Psoas muscle (tissue), 8 donors: Measurements from ENCODE around the gene MUC16. TPM values are rescaled to one million over a fixed set of nuclear protein-coding genes. Genes with fewer than 3 reads are reported as not detected.
"Not testable (repeated sequence)": the region's sequence is repeated elsewhere in the genome, so short reads cannot be mapped to it uniquely, and the experiment has no call there.

Experiments
- ATAC-seq, 4 donors: fragments of 200-7000 bp; cut with Tn5 transposase; one replicate each; pipeline ENCODE4 v1.9.1; 2020; ENCODE audit warnings: moderate library complexity in 3 of 4, mild to moderate bottlenecking in 2 of 4
- DNase-seq, 2 donors: peaks; one replicate each; pipeline ENCODE4 v3.0.0-alpha.2; 2020
- H3K27ac ChIP-seq: fragments of 200-600 bp; one replicate; pipeline ENCODE4 v1.8.0; 2022
- H3K27me3 ChIP-seq, 3 donors: fragments of 200-600 bp in 1 of 3; one replicate each; pipeline versions ENCODE4 v1.6.1 to v1.8.0; 2013 to 2022; ENCODE audit warnings: low read length in 2 of 3, mild to moderate bottlenecking in 2 of 3, moderate library complexity in 1 of 3; ENCODE audit not compliant: insufficient read depth in 3 of 3
- H3K36me3 ChIP-seq, 2 donors: fragments of 200-600 bp in 1 of 2; one replicate each; pipeline versions ENCODE4 v1.6.1 to v1.8.0; 2013 to 2022; ENCODE audit warnings: low read depth in 1 of 2, mild to moderate bottlenecking in 1 of 2, moderate library complexity in 1 of 2; ENCODE audit not compliant: insufficient read depth in 1 of 2
- H3K4me1 ChIP-seq: fragments of 200-600 bp; one replicate; pipeline ENCODE4 v1.8.0; 2022
- H3K4me3 ChIP-seq: fragments of 200-600 bp; one replicate; pipeline ENCODE4 v1.8.0; 2022; ENCODE audit warnings: mild to moderate bottlenecking
- H3K9me3 ChIP-seq: fragments of 200-600 bp; one replicate; pipeline ENCODE4 v1.8.0; 2022
- CTCF ChIP-seq: fragments of 200-600 bp; IDR thresholded peaks from one replicate; pipeline ENCODE4 v1.8.0; 2022; ENCODE audit warnings: antibody characterized with exemption
- WGBS, 3 donors: extraction: QIAGEN DNeasy Blood & Tissue Kit; methylation state at CpG; one replicate each; pipeline versions ENCODE4 v1.1.6 to v1.1.7; 2013; 5-methylcytosine and 5-hydroxymethylcytosine counted together
- intact Hi-C, 2 donors: fragments of 100-400 bp; cut with DNase I; formaldehyde crosslinking; loops; one replicate each; pipeline versions ENCODE4 v1.11.0 to v1.14.2; 2022
- polyA plus RNA-seq, 3 donors: library from polyadenylated mRNA; stranded (reverse); fragments of 200-250 nt; gene quantifications; one replicate each; pipeline ENCODE4 v1.2.3, GENCODE V29; 2013
- total RNA-seq, 4 donors: library from RNA; stranded (reverse); fragmentation: NEBNext Ultra II Directional in 2 of 4; extraction: Animal tissue kit (Norgen Biotek cat#: 25700) in 2 of 4; gene quantifications; one replicate each; pipeline versions ENCODE4 v1.2.1 to v1.2.4, GENCODE V29; 2021 to 2023
- donor health status: healthy with polysubstance abuse.
- donor health status: DM: no; HTN: no; CAD: no; lungs with moderate emphysema.
- donor health status: Bipolar disorder and iron deficiency.
- donor health status: healthy.
- donor health status: DM: yes; HTN: yes; CAD: no.
- donor health status: DM: no; HTN: no; CAD: no.
- donor health status: DM: no; HTN: no; CAD: no.
- donor health status: DM: yes; HTN: yes; CAD: no.

MUC16 gene
- total and polyA plus RNA-seq, 7 donors: under 0.01 to 0.37 (median 0.01) TPM; not detected in 2

DNA sequence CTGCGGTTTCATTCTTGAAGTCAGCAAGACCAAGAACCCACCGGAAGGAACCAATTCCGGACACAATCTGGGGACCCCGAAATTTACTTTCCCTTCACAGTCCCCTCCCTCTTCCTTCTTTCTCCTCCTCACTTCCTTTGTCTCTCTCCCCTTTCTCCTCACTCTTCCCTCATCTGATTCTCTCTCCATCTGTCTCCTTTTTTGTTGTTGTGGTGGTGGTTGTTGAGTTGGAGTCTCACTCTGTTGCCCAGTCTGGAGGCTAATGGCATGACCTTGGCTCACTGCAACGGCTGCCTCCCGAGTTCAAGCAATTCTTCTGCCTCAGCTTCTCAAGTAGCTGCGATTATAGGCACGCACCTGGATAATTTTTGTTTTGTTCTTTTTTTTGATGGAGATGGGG lies 44.0 kb upstream of the MUC16 start:
- H3K27me3 ChIP-seq: no peaks in the 10 kb centered on the region

GRCh38 chr19:9053674-9054073 lies 43.5 kb upstream of the MUC16 start:
- 93 to 96% (median 95%) methylated on average over 6 of the region's 6 CpGs for WGBS, 3 donors
- intact Hi-C loops, H3K4me1 ChIP-seq: not testable (repeated sequence)

More for the DNA sequence above, 44.0 kb upstream of the MUC16 start:
- H3K27ac ChIP-seq: no peak overlapping the region
- no peaks in the 10 kb centered on the region for H3K36me3 ChIP-seq
- no peaks in the 10 kb centered on the region for H3K4me1 ChIP-seq
- DNase-seq (no peak), ATAC-seq (no peak)
- H3K9me3 ChIP-seq: no peaks in the 10 kb centered on the region
- intact Hi-C loops: no loop called here
- 74 to 87% (median 78%) methylated on average over 8 of the region's 8 CpGs for WGBS, 3 donors
- TF ChIP-seq CTCF: no peak
- H3K4me3 ChIP-seq: no peak overlapping the region

GRCh38 chr19:9052894-9053293 lies 42.7 kb upstream of the MUC16 start:
- Histone ChIP-seq H3K9me3 (no peaks in the 10 kb centered on the region), H3K36me3 (no peaks in the 10 kb centered on the region), H3K4me3 (no peak overlapping the region), H3K27me3 (no peaks in the 10 kb centered on the region), H3K27ac (no peak overlapping the region), H3K4me1 (no peaks in the 10 kb centered on the region)
- intact Hi-C loops: no loop called here
- DNase-seq (no peak), ATAC-seq (no peak)
- WGBS, 3 donors: 78 to 84% (median 82%) methylated on average over 4 of the region's 4 CpGs
- TF ChIP-seq CTCF: no peak

More at GRCh38 chr19:9053674-9054073, 43.5 kb upstream of the MUC16 start:
- ATAC-seq, H3K4me3 ChIP-seq, H3K9me3 ChIP-seq, H3K27ac ChIP-seq, DNase-seq, H3K36me3 ChIP-seq, H3K27me3 ChIP-seq: not testable (repeated sequence)

GRCh38 chr19:9046694-9047093 lies 36.5 kb upstream of the MUC16 start:
- DNase-seq (no peak), ATAC-seq (no peak)
- Histone ChIP-seq H3K27me3 (no peaks in the 10 kb centered on the region), H3K4me1 (no peaks in the 10 kb centered on the region), H3K9me3 (peaks cover 4% of the 10 kb centered on the region), H3K36me3 (no peaks in the 10 kb centered on the region), H3K27ac (no peak overlapping the region), H3K4me3 (no peak overlapping the region)
- TF ChIP-seq CTCF: no peak
- intact Hi-C loops: no loop called here
- WGBS, 3 donors: 51 to 66% (median 52%) methylated on average over 4 of the region's 4 CpGs

- Histone ChIP-seq H3K27ac (no peak overlapping the region), H3K27me3 (no peaks in the 10 kb centered on the region), H3K4me1 (no peaks in the 10 kb centered on the region), H3K36me3 (no peaks in the 10 kb centered on the region), H3K4me3 (no peak overlapping the region), H3K9me3 (peaks cover 4% of the 10 kb centered on the region)
- no peak for DNase-seq
- intact Hi-C loops: no loop called here
- 70 to 74% (median 74%) methylated on average over 3 of the region's 3 CpGs for WGBS, 3 donors
- TF ChIP-seq CTCF: no peak
- no peak for ATAC-seq
Measured at GRCh38 chr19:9044449-9044848, 34.2 kb upstream of the MUC16 start.
